ENCODE measurements around the gene ITPR1. TPM values are rescaled to one million over a fixed set of nuclear protein-coding genes. Genes with fewer than 3 reads are reported as not detected.

ITPR1 gene
- total RNA-seq, 1 donor from 2014 or later = 251 TPM

DNA sequence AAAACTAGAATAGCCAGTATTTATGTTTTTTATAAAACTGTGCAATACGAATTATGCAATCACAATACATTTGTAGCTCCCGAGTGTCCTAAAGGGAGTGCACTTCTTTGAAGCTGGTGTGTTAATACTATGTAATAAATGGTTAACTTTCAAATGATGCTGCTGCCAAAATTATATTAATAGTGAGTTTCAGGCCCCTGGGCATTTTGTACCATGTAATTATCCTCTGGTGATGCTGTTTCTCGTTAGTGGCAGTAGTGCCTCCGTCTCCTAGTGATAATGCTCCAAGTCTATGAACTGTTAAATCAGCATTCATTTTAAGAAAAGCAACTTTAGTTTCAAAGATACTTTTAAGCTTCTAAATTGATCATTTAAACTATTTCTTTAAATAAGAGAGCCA is 353.4 kb downstream of the ITPR1 start:
- no peak for DNase-seq (ENCODE audit: low spot score)

DNA sequence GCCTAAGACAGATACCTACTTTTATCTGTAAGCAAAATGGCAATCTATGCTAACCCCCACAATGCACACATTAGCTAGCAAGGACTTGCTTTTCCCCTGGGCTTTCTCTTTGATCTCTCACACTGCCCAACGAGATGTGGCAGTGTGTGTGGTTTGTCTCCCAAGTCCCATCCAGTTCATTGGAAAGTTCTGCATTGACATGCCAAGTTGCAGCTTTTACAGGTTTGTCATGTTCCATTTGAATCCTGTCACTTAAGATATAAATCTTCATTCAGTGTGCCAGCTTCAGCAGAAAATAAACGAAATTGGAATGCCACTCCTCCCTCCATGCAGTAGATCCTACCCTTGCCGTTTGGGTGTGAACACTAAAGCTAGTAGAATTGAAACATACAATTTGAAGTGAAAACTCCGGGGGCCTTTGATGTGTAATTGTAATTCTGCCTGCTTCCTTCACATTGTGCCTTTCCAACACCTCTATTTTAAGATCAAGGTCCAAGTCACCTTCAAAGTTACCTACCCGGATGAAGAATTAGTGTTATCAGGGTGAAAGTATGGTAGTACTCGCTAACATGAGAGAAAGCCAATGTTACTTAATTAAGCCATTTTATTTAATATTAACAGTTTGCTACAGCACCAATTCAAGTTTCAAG is 355.2 kb downstream of the ITPR1 start:
- DNase-seq (ENCODE audit: low spot score) = no peak

DNA sequence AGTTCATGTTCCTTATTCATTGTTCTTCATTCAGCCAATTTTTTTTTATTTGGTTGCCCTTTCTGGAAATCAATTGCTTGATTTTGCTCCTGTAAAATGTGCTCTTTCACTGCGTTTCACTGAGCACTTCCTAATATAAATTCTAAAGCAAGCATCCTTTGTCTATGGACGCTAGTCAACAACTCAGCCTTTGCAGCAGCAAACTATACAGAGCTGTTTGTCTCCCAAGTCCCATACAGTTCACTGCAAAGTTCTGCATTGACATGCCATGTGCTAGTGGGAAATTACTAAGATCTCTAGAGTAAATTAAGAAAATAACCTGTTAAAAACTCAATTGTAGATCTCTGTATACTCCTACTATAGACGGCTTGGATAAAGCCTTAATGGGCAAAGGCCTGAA is 356.0 kb downstream of the ITPR1 start:
- DNase-seq (ENCODE audit: low spot score) = no peak

DNA sequence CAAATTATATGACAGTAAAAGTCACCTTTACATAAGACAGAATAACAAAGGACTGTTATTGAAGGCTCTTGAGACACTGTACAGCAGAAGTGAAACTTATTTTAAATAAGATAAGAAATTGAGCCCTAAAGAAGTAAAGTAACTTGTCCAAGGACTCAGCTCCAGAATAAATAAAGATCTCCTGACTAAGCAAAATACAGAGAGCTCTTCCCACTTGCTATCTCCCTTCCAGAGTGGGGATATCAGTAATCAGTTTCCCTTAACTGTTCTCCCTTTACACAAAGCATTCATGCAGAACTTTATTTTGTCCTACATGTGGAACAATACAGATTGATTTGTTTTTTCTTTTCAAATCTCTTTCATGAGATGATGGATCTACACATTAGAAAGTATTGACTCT is 356.6 kb downstream of the ITPR1 start:
- no peak for DNase-seq (ENCODE audit: low spot score)

DNA sequence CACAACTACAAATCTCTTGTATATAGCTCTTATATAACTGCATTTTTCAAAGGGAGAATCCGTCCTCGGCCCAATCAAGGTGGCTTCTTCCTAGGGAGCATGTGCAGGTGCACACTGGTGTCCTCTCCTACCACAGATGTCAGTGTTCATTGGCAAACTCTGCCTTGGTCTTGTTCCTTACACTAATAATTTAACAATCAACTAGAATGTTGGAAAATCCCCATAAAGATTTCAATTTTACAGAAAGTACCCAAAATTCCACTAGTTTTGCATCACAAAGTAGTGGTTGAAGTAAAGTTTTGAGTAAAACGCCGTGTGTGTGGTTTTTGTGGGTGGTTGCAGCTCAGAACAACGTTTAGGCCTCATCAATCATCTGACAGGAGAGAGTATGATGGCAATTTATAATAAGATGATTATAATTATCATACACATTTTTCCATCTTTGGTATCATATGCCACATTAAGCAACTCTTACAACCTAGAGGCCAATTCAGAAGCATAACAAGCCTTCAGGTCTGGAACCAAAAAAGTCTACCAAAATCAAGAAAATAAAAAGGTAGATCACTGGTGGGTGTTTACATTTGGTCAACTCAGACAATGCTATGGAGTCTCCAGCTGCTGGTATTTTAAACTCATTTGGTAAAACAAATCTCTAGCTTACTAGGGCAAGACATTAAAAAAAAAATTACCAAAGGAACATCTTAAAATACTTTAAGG is 357.2 kb downstream of the ITPR1 start:
- no peak for DNase-seq (ENCODE audit: low spot score)

DNA sequence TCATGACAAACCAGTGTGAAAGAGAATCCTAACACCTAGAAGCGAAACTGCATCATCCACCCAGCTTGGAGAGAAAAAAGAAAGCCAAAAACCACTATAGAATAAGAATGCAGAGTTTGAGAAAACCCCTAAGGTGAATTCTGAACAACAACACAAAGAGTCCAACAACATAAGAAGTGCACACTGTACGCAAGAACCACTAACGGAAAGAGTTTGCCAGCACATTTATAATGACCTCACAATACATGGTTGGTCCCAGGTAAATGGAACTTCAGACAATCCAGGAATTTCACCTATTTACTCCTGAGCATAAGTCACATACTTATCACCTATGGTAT is 357.7 kb downstream of the ITPR1 start:
- DNase-seq (ENCODE audit: low spot score) = no peak

DNA sequence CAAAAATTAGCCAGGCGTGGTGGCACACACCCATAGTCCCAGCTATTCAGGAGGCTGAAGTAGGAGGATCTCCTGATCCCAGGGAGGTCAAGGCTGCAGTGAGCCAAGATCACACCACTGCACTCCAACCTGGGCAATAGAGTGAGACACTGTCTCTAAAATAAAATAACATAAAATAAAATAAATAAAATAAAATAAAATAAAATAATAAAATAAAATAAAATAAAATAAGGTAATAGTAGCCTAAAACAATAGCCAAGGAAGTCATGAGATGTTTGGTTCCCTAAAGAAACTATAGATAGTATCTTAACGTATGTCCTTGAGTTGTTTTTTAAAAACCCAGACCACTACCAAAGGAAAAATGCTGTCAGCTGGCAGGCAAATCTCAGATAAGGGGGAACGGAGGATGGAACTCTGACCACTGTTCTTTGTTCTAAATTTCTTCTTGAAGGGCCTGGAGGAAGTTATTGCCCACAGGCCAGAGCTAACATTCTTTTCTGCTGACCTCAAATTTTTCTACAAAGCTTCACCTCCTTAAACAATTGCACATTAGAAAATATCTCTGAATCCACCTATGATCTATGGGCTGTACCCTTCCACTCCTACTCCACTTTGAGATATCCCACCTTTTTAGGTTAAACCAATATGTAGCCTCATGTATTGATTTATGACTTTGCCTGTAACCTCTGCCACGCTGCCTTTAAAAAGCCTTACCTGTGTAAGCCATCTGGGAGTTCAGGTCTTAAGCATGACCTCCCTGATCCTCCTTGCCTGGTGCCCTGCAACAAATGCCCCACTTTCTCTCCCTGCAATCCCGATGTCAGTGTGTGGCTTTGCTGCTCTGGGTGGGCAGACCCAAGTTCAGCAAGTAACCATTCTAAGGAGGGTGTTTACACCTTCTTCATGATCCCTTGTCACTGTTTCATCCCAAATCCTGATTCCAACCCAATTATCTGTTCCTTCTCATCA is 359.9 kb downstream of the ITPR1 start:
- DNase-seq (ENCODE audit: low spot score) = peak; percentile 29

DNA sequence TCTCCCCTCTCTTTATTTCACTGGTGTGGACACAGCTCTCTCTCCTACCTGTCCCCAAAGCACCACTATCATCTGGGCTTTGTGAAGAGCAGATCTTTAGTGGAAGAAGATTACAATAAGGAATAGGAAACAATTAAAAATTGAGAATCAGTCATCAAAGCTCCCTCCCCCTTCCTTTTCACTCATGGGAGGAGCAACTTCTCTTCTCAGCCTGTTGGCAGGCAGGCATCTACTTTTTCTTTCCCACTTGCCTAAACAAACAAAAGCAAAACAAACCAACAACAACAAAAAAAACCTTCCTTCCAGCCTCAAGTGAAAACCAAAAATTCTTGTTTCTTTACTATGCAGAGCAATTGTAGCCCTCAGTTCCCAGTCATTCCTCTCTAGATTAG is 360.6 kb downstream of the ITPR1 start:
- DNase-seq (ENCODE audit: low spot score) = no peak

DNA sequence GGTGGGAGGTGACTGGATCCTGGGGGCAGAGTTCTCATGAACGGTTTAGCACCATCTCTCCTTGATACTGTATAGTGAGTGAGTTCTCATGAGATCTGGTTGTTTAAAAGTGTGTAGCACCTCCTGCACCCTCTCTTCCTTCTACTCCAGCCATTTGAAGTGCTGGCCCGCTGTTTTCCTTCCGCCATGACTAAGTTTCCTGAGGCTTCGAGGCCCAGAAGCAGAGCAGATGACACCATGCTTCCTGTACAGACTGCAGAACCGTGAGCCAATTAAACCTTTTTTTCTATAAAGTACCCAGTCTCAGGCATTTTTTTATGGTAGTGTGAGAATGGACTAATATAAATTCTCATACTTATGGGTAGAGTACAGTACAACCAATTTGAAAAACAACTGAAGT is 362.5 kb downstream of the ITPR1 start:
- no peak for DNase-seq (ENCODE audit: low spot score)

DNA sequence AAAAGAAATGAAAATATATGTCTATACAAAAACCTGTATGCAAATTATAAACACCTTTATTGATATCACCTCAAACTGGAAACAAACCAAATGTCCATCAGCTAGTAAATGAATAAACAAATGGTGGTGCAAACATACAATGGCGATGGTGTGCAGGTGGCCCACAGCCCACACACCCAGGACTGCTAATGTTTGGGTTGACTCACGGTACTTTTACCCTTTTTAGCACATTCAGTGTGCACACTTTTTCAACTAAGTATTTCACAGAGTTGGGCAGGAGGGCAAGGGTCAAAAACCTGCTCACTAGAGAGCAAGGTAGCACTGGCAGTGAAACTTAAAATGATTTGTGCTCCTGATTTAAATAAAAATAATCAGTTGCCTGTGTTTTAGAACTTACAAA is 363.0 kb downstream of the ITPR1 start:
- no peak for DNase-seq (ENCODE audit: low spot score)

DNA sequence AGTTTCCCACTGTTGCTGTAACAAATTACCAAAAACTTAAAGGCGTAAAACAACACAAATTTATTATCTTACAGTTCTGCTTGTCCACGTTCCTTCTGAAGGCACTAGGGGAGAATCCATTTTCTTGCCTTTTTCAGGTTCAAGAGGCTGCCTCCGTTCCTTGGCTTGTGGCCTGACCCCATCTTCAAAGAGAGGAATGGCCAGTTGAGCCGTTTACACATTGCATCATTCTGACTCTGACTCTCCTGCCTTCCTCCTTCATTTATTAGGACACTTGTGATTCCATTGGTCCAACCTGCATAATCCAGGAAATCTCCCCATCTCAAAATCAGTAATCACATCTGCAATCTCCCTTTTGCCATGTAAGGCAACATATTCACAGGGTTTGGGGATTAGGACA is 363.4 kb downstream of the ITPR1 start:
- DNase-seq (ENCODE audit: low spot score) = no peak

DNA sequence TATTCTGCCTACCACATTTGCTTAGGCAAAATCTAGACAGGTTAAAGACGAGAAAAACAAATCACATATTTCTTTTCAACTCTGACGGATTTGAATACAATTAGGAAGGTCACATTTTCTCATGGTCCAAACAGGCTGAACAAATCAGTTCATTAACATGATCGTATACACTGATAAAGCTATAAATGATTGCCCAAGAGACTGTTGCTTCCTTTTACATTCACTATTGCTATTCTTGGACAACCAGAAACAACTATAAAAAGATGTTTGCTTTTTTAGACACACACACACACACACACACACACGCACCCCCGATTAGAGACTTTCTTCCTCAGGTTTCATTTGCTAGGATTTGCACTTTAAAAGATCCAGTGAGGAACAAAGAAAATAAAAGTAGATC is 363.8 kb downstream of the ITPR1 start:
- DNase-seq (ENCODE audit: low spot score) = no peak

DNA sequence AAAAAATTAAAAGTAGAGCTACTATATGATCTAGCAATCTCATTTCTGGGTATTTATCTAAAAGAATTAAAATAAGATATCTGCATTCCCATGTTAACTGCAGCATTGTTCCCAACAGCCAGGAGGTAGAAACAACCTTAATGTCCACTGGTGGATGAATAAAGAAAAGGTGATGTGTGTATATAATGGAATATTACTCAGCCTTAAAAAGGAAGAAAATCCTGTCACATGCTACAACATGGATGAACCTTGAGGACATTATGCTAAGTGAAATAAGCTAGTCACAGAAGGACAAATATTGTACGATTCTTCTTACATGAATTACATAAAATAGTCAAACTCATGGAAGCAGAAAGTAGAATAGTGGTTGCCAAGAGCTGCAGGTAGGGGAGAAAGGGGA is 366.6 kb downstream of the ITPR1 start:
- DNase-seq (ENCODE audit: low spot score) = no peak

DNA sequence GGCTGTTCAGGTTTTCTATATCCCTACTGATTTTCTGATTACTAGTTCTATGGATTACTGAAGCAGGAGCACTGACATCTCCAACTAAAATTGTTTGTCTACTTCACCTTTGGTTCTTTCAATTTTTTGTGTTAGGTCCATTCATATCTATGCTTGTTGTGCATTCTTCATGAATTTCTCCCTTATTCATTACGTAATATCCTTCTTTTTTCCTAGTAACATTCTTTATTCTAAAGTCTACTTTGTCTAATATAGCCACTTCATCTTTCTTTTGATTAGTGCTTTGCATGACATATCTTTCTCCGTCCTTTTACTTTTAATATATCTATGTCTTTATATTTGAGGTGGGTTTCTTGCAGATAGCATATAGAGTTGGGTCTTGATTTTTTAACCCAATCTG is 369.8 kb downstream of the ITPR1 start:
- no peak for DNase-seq (ENCODE audit: low spot score)

DNA sequence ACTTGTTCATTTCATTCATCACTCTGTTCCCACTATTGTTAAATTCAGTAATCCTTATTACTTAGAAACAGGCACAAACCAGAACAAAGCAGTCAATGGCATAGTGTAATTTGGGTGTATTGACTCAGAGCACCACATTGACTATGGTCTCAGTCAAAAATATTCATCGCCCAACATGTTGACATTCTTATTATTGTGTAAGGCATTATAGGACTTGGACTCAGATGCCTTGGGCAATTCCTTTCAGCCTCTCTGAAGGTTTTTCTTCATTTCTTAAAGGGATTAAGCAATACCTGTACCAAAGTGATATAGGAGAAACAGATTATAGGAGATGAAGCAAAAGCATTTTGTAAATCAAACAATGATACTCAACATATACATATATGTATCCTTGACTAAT is 371.4 kb downstream of the ITPR1 start:
- no peak for DNase-seq (ENCODE audit: low spot score)

DNA sequence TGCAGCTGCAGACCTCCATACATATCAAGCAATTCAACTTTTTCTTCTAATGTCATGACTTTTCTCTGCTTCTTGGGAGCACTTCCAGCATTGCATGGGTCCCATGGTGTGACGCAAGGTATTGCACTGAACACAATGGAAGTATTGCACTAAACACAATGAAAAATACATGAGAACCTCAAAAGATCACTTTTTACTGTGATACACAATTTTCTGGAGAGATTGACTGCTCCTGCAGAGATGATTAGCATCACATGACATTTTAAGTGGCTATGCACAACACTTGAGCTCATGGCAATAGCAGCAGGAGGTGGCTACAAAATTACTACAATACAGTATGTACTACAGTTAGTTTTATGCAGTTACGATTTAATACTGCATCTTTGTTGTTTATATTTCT is 372.6 kb downstream of the ITPR1 start:
- no peak for DNase-seq (ENCODE audit: low spot score)

DNA sequence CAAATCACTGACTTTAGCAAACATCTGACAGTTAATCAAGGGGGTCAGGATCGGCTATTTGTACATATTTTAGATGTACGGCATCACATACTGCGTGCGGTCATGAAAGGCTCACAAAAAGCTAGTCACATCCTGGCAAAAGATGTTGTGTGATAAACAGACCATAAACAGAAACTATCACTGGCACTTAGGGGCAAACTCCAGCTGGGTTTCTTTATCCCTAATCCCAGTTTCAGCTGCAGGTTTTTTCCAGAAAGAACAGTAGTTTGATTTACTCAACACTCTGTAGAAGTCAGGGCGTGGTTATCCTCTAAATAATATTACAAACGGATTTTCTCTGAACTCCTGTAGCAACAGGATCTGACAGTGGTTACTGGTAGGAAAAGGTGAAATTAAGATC is 373.7 kb downstream of the ITPR1 start:
- DNase-seq (ENCODE audit: low spot score) = peak; percentile 81

DNA sequence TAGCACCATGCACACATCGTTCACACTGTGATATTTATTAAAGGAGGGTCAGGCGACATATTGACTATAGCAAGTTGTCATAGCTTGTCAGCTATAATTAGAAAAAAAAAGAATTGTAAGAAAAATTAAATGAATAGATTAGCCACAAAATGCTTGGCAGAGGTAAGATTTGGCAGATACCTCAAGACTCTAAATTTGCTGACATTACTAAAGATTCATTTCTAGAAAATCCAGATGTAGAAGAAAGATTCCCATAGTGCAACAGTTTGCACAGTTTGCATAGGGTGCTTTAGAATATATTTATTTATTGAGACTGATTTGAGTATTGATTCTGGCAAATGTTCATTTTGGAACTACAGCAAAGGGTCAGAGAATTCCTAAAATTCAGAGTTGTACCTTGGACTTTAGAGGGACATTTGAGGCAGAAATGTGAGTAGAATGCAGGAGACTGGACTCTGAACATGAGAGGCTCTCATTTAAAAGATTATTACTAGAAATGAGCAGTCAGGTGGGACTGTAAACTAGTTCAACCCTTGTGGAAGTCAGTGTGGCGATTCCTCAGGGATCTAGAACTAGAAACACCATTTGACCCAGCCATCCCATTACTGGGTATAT is 384.1 kb downstream of the ITPR1 start:
- DNase-seq (ENCODE audit: low spot score) = no peak

DNA sequence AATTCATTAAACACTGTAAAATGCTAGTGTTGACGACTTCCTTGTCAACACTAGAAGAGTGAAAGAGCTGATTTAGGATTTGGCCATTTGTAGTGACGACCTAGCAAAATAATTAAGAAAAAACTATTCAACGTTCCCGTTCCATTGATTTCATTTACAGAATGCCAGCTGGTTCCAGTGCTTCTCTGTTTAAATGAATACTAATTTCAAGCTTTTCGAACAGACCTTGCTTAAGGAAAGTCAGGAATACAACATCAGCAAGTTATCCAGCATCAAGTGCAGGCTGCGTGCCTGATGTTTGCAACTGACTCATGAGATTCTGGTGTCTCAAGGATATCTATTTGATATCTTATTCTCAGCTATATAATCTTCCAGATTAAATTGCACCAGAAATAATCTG is 387.7 kb downstream of the ITPR1 start:
- DNase-seq (ENCODE audit: low spot score) = peak; percentile 11

DNA sequence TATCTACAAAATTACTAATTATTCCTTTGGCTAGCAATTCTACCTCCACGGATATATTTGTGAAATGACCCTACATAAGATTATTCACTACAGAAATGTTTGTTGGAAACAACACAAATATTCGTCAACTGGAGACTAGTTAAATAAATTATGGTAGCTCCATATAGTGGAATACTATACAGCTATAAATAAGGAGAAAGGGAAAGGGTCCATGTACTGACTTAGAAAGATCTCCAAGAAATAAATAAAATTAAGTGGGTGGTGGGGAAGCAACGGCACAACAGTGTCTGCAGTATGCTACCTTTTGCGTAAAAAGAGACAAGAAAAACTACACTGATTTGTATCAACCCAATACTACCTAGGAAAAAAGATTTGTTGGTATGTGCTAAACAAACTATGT is 389.4 kb downstream of the ITPR1 start:
- no peak for DNase-seq (ENCODE audit: low spot score)

DNA sequence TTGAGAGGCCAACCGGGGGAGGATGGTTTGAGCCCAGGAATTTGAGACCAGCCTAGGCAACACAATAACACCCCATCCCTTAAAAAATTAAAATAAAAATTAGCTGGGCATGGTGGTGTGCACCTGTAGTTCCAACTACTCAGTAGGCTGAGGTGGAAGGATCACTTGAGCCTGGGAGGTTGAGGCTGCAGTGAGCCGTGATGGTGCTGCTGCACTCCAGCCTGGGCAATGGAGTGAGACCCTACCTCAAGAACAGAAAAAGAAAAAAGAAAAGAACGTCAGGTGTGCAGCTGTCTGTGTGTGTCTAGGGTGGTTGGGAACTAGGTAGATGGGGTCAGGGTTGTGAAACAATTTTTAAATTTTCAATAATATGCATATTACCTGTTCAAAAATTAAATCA is 389.9 kb downstream of the ITPR1 start:
- no peak for DNase-seq (ENCODE audit: low spot score)

DNA sequence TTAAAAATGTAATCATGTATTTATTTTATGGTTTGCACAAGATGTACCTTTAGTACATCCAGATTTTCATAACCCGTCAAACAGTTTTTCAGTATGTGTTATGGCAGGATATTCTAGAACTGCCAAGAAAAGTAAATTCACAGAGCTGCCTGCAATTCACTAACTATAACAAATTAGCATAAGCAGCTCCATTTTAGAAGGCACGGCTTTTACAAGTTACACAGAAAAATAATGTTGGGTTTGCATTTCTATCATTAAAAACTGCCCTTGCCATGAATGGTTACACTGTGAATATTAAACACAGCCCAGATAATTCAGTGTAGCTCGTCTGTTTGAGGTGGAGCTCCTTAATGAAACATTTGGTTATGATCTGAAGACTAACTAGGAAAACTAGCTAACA is 391.7 kb downstream of the ITPR1 start:
- DNase-seq (ENCODE audit: low spot score) = no peak
